ENCODE measurements around the gene TENT4A.

The TENT4A gene

GRCh38 chr5:6700685-6701355 is 12.4 kb upstream of the TENT4A start:
- no peak for DNase-seq

- DNase-seq = no peak
Measured at GRCh38 chr5:6701491-6701890, 11.7 kb upstream of the TENT4A start.

GRCh38 chr5:6702633-6703032 is 10.6 kb upstream of the TENT4A start:
- DNase-seq = no peak

- no peak for DNase-seq
Measured at GRCh38 chr5:6703806-6704205, 9.4 kb upstream of the TENT4A start.

GRCh38 chr5:6704361-6704851 is 8.8 kb upstream of the TENT4A start:
- no peak for DNase-seq

GRCh38 chr5:6705088-6705487 is 8.1 kb upstream of the TENT4A start:
- no peak for DNase-seq

- no peak for DNase-seq
Measured at GRCh38 chr5:6705959-6706358, 7.3 kb upstream of the TENT4A start.

GRCh38 chr5:6707852-6708251 is 5.4 kb upstream of the TENT4A start:
- DNase-seq = no peak

- no peak for DNase-seq
Measured at GRCh38 chr5:6708814-6709213, 4.4 kb upstream of the TENT4A start.

GRCh38 chr5:6710070-6710469 is 3.2 kb upstream of the TENT4A start:
- DNase-seq = no peak

GRCh38 chr5:6710551-6711318 is 2.5 kb upstream of the TENT4A start:
- no peak for DNase-seq

GRCh38 chr5:6711409-6712141 is 1.7 kb upstream of the TENT4A start:
- DNase-seq = peak in 1 of 2 experiments; percentile 14

- peak in 1 of 2 experiments; percentile 12 for DNase-seq
Measured at GRCh38 chr5:6712142-6712576, 1.1 kb upstream of the TENT4A start.

- DNase-seq = peak; percentile 85 to 87
Measured at GRCh38 chr5:6712577-6713273, 507 bp upstream of the TENT4A start.

- DNase-seq = no peak
Measured at GRCh38 chr5:6714226-6715041, 1.2 kb downstream of the TENT4A start.

- no peak for DNase-seq
Measured at GRCh38 chr5:6715271-6715670, 2.0 kb downstream of the TENT4A start.

- DNase-seq = peak; percentile 41 to 48
Measured at GRCh38 chr5:6715758-6716628, 2.8 kb downstream of the TENT4A start.

- no peak for DNase-seq
Measured at GRCh38 chr5:6716629-6717149, 3.5 kb downstream of the TENT4A start.

GRCh38 chr5:6717247-6717646 is 4.0 kb downstream of the TENT4A start:
- no peak for DNase-seq

GRCh38 chr5:6717687-6718086 is 4.5 kb downstream of the TENT4A start:
- DNase-seq = no peak

All from AML-193 (cell line).